ENCODE results near the gene CLDN14.

CLDN14 gene

GRCh38 chr21:36436829-36437744 is 42.8 kb downstream of the CLDN14 start:
- peaks cover 29% of the 10 kb centered on the region for H3K27me3 Mint-ChIP-seq
- H3K9me3 Mint-ChIP-seq: no peaks in the 10 kb centered on the region
- DNase-seq (ENCODE audit: low spot score in 2 of 2): no peak
- H3K27ac Mint-ChIP-seq (ENCODE audit: low read depth): no peak overlapping the region
- no peaks in the 10 kb centered on the region for H3K36me3 Mint-ChIP-seq (ENCODE audit: insufficient read depth)
- H3K4me1 Mint-ChIP-seq: no peaks in the 10 kb centered on the region
- no peak for ATAC-seq (replicated peaks; ENCODE audit: extremely low read depth, poor library complexity, severe bottlenecking)
- no peak overlapping the region for H3K4me3 Mint-ChIP-seq

DNA sequence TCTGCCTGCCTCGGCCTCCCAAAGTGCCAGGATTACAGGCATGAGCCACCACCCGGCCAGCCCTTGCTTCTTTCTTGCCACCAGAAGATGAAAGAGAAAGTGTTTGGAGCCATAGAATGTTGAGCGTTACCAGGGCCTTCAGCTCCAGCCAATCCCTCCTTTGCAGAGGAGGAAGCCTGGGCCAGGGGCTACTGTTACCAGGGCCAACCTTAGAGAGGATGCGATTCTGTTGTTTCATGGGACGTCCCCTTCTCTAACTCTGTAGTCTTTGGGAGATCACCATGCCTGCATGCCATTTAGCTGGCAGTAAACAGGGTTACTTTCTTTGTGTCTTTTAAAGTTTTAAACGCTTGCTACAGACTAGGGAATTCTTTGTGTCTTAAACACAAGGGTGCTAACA is 45.8 kb downstream of the CLDN14 start:
- ATAC-seq (replicated peaks; ENCODE audit: extremely low read depth, poor library complexity, severe bottlenecking): no peak
- DNase-seq (ENCODE audit: low spot score in 2 of 2): no peak
- peaks cover 15% of the 10 kb centered on the region for H3K4me1 Mint-ChIP-seq
- H3K36me3 Mint-ChIP-seq (ENCODE audit: insufficient read depth): no peaks in the 10 kb centered on the region
- no peak overlapping the region for H3K27ac Mint-ChIP-seq (ENCODE audit: low read depth)
- H3K4me3 Mint-ChIP-seq: no peak overlapping the region
- peaks cover 33% of the 10 kb centered on the region for H3K27me3 Mint-ChIP-seq
- H3K9me3 Mint-ChIP-seq: no peaks in the 10 kb centered on the region

DNA sequence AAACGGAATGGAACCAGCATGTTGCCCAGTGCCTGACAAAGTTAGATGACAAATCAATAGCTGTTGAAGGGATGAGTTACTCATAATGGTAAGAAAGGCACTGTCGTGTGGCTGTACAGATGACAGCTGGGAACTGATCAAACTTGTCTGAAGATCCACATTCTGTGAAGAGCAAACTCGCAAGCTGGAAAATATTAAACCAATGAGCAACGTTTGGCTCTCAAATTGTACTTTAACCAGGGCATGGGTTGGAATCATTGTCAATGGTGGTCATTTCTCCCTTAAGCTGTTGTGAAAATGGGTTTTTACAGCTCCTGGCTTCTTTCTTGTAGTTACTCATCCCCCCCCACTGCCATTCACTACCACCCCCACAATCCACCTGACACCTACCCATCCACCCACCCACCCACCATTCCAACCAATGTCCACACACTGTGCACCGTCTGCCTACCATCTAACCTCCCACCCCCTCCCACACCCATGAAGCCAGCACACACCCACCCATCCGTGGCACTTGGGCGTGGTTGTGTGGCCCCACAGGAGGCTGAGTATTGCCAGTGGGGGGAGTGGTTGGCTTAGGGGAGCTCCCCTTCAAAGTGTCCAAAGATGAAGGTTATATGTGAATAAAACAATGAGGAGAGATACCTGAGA is 46.7 kb downstream of the CLDN14 start:
- H3K9me3 Mint-ChIP-seq: no peaks in the 10 kb centered on the region
- DNase-seq (ENCODE audit: low spot score in 2 of 2): no peak
- H3K27me3 Mint-ChIP-seq: peaks cover 33% of the 10 kb centered on the region
- H3K4me1 Mint-ChIP-seq: peaks cover 15% of the 10 kb centered on the region
- H3K27ac Mint-ChIP-seq (ENCODE audit: low read depth): no peak overlapping the region
- ATAC-seq (replicated peaks; ENCODE audit: extremely low read depth, poor library complexity, severe bottlenecking): no peak
- H3K36me3 Mint-ChIP-seq (ENCODE audit: insufficient read depth): no peaks in the 10 kb centered on the region
- no peak overlapping the region for H3K4me3 Mint-ChIP-seq

- DNase-seq (ENCODE audit: low spot score in 2 of 2) (no peak), ATAC-seq (replicated peaks; ENCODE audit: extremely low read depth, poor library complexity, severe bottlenecking) (no peak)
- Mint-ChIP-seq H3K4me1 (peaks cover 15% of the 10 kb centered on the region), H3K9me3 (no peaks in the 10 kb centered on the region), H3K27ac (ENCODE audit: low read depth) (no peak overlapping the region), H3K4me3 (no peak overlapping the region), H3K36me3 (ENCODE audit: insufficient read depth) (peaks cover 1% of the 10 kb centered on the region), H3K27me3 (peaks cover 33% of the 10 kb centered on the region)
These were observed 48.7 kb downstream of the CLDN14 start for GRCh38 chr21:36431252-36431651.

- no peaks in the 10 kb centered on the region for H3K9me3 Mint-ChIP-seq
- peak overlapping the region; percentile 67 for H3K4me3 Mint-ChIP-seq
- H3K4me1 Mint-ChIP-seq: peaks cover 15% of the 10 kb centered on the region
- no peak for ATAC-seq (replicated peaks; ENCODE audit: extremely low read depth, poor library complexity, severe bottlenecking)
- no peak for DNase-seq (ENCODE audit: low spot score in 2 of 2)
- H3K27me3 Mint-ChIP-seq: peaks cover 33% of the 10 kb centered on the region
- peaks cover 1% of the 10 kb centered on the region for H3K36me3 Mint-ChIP-seq (ENCODE audit: insufficient read depth)
- H3K27ac Mint-ChIP-seq (ENCODE audit: low read depth): no peak overlapping the region
These were observed 49.1 kb downstream of the CLDN14 start for GRCh38 chr21:36430841-36431240.

- Mint-ChIP-seq H3K27ac (ENCODE audit: low read depth) (peak overlapping the region; percentile 78), H3K9me3 (no peaks in the 10 kb centered on the region), H3K4me3 (peak overlapping the region; percentile 67), H3K36me3 (ENCODE audit: insufficient read depth) (peaks cover 1% of the 10 kb centered on the region), H3K4me1 (peaks cover 15% of the 10 kb centered on the region), H3K27me3 (peaks cover 31% of the 10 kb centered on the region)
- ATAC-seq (replicated peaks; ENCODE audit: extremely low read depth, poor library complexity, severe bottlenecking): peak; percentile 80
- DNase-seq (ENCODE audit: low spot score in 2 of 2): peak in 1 of 2 donors; percentile 25
These were observed 49.9 kb downstream of the CLDN14 start for GRCh38 chr21:36429947-36430546.

- DNase-seq (ENCODE audit: low spot score in 2 of 2): no peak
- peaks cover 1% of the 10 kb centered on the region for H3K36me3 Mint-ChIP-seq (ENCODE audit: insufficient read depth)
- H3K27ac Mint-ChIP-seq (ENCODE audit: low read depth): no peak overlapping the region
- peaks cover 15% of the 10 kb centered on the region for H3K4me1 Mint-ChIP-seq
- H3K27me3 Mint-ChIP-seq: peaks cover 20% of the 10 kb centered on the region
- peak overlapping the region; percentile 36 for H3K4me3 Mint-ChIP-seq
- no peaks in the 10 kb centered on the region for H3K9me3 Mint-ChIP-seq
- no peak for ATAC-seq (replicated peaks; ENCODE audit: extremely low read depth, poor library complexity, severe bottlenecking)
These were observed 51.0 kb downstream of the CLDN14 start for GRCh38 chr21:36428761-36429432.

- no peaks in the 10 kb centered on the region for H3K9me3 Mint-ChIP-seq
- H3K27me3 Mint-ChIP-seq: peaks cover 9% of the 10 kb centered on the region
- no peak overlapping the region for H3K27ac Mint-ChIP-seq (ENCODE audit: low read depth)
- no peak overlapping the region for H3K4me3 Mint-ChIP-seq
- ATAC-seq (replicated peaks; ENCODE audit: extremely low read depth, poor library complexity, severe bottlenecking) (no peak), DNase-seq (ENCODE audit: low spot score in 2 of 2) (no peak)
- peaks cover 15% of the 10 kb centered on the region for H3K4me1 Mint-ChIP-seq
- H3K36me3 Mint-ChIP-seq (ENCODE audit: insufficient read depth): peaks cover 3% of the 10 kb centered on the region
These were observed 52.4 kb downstream of the CLDN14 start for GRCh38 chr21:36427502-36427901.

DNA sequence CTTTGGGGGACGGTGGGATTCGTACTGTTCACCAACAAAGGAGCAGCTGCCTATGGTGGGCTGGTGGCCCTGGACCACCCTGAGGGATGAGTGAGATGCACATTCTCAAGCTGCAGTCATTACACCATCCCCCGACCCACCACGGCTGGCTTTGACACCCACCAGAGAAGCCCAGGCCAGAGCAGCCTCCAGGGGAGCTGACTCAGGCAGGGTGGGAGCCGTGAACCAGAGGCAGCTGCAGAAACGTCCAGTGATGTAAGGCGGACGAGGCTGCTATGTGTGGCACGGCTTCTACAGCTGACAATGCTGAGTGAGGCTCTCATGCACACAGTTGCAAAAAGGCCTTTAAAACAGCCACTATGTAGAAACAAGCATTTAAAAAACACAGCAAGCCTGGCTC is 54.6 kb downstream of the CLDN14 start:
- Mint-ChIP-seq H3K4me3 (no peak overlapping the region), H3K9me3 (no peaks in the 10 kb centered on the region), H3K27me3 (no peaks in the 10 kb centered on the region), H3K4me1 (peaks cover 10% of the 10 kb centered on the region), H3K27ac (ENCODE audit: low read depth) (no peak overlapping the region), H3K36me3 (ENCODE audit: insufficient read depth) (peaks cover 3% of the 10 kb centered on the region)
- ATAC-seq (replicated peaks; ENCODE audit: extremely low read depth, poor library complexity, severe bottlenecking): no peak
- no peak for DNase-seq (ENCODE audit: low spot score in 2 of 2)

GRCh38 chr21:36424592-36424991 is 55.3 kb downstream of the CLDN14 start:
- no peak overlapping the region for H3K27ac Mint-ChIP-seq (ENCODE audit: low read depth)
- peaks cover 3% of the 10 kb centered on the region for H3K36me3 Mint-ChIP-seq (ENCODE audit: insufficient read depth)
- ATAC-seq (replicated peaks; ENCODE audit: extremely low read depth, poor library complexity, severe bottlenecking) (no peak), DNase-seq (ENCODE audit: low spot score in 2 of 2) (no peak)
- H3K4me1 Mint-ChIP-seq: peaks cover 3% of the 10 kb centered on the region
- H3K4me3 Mint-ChIP-seq: no peak overlapping the region
- no peaks in the 10 kb centered on the region for H3K9me3 Mint-ChIP-seq
- no peaks in the 10 kb centered on the region for H3K27me3 Mint-ChIP-seq

DNA sequence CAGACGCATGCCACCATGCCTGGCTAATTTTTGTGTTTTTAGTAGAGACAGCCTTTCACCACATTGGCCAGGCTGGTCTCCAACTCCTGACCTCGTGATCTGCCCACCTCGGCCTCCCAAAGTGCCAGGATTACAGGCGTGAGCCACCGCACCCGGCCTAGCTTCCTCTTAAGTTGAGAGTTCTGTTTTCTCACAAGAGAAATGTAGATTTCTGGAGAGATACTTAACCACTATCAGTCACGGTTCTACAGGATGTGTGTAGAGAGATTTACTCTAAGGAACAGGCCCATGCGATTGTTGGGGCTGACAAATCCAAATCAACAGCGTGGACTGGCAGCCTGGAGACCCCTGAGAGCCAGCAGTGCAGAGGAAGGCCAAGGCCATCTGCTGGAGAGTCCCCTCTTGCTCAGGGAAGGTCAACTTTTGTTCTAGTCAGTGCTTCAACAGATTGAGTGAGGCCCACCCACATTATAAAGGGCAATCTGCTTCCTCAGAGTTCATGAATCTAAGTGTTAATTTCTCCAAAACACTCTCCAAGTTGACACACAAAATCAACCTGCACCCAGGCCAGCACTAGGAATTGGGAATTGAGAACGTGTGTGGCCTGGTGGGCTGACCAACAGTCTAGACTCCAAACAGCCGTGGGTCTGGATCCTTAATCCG is 56.0 kb downstream of the CLDN14 start:
- no peaks in the 10 kb centered on the region for H3K4me1 Mint-ChIP-seq
- H3K27ac Mint-ChIP-seq (ENCODE audit: low read depth): no peak overlapping the region
- ATAC-seq (replicated peaks; ENCODE audit: extremely low read depth, poor library complexity, severe bottlenecking) (no peak), DNase-seq (ENCODE audit: low spot score in 2 of 2) (no peak)
- peaks cover 3% of the 10 kb centered on the region for H3K36me3 Mint-ChIP-seq (ENCODE audit: insufficient read depth)
- H3K27me3 Mint-ChIP-seq: no peaks in the 10 kb centered on the region
- no peaks in the 10 kb centered on the region for H3K9me3 Mint-ChIP-seq
- H3K4me3 Mint-ChIP-seq: no peak overlapping the region

Measured in central memory CD8-positive, alpha-beta T cell (primary cell).